IMR-90 (cell line): Measurements from ENCODE around the gene NBPF12.
"Not testable (repeated sequence)": the region's sequence is repeated elsewhere in the genome, so short reads cannot be mapped to it uniquely, and the experiment has no call there.

Experiments
- CEBPB ChIP-seq: IDR thresholded peaks from 2 replicates; pipeline ENCODE4 v1.6.1; 2012; ENCODE audit warnings: low read depth, low read length, improper control_type of control experiment
- MAFK ChIP-seq: IDR thresholded peaks from 2 replicates; pipeline ENCODE4 v1.6.1; 2012; ENCODE audit warnings: low read depth, low read length, improper control_type of control experiment
- MAZ ChIP-seq: IDR thresholded peaks from 2 replicates; pipeline ENCODE4 v1.6.1; 2012; ENCODE audit warnings: low read depth, mild to moderate bottlenecking, low read length, improper control_type of control experiment, moderate library complexity, borderline replicate concordance
- MXI1 ChIP-seq: IDR thresholded peaks from 2 replicates; pipeline ENCODE4 v1.6.1; 2012; ENCODE audit warnings: low read depth, mild to moderate bottlenecking, low read length, moderate library complexity, borderline replicate concordance
- NFE2L2 ChIP-seq: fragments of 150-350 bp; IDR thresholded peaks from 2 replicates; pipeline ENCODE4 v1.6.1; 2016; ENCODE audit warnings: low read depth, mild to moderate bottlenecking, low read length
- POLR2A ChIP-seq: IDR thresholded peaks from 2 replicates; pipeline ENCODE4 v1.6.1; 2012; ENCODE audit warnings: mild to moderate bottlenecking, low read depth, low read length
- RAD21 ChIP-seq: IDR thresholded peaks from 2 replicates; pipeline ENCODE4 v1.6.1; 2012; ENCODE audit warnings: low read length, improper control_type of control experiment
- RCOR1 ChIP-seq: IDR thresholded peaks from 2 replicates; pipeline ENCODE4 v1.6.1; 2012; ENCODE audit warnings: mild to moderate bottlenecking, low read length, improper control_type of control experiment; ENCODE audit not compliant: insufficient replicate concordance
- RFX5 ChIP-seq: IDR thresholded peaks from 2 replicates; pipeline ENCODE4 v1.8.0; 2012; ENCODE audit warnings: low read depth, mild to moderate bottlenecking, low read length, moderate library complexity
- SMC3 ChIP-seq: fragments of 150-350 bp; IDR thresholded peaks from 2 replicates; pipeline ENCODE4 v1.6.1; 2016; ENCODE audit warnings: low read depth, mild to moderate bottlenecking, antibody characterized with exemption, low read length, moderate library complexity
- TF ChIP-seq, protein P1 (sequence below): conservative IDR thresholded peaks from 2 replicates; pipeline ENCODE4 v1.5.1; 2012; ENCODE audit warnings: mild to moderate bottlenecking, low read depth, low read length, improper control_type of control experiment
- TF ChIP-seq, protein P2 (sequence below): fragments of 150-350 bp; IDR thresholded peaks from 2 replicates; pipeline ENCODE4 v1.6.1; 2017; ENCODE audit warnings: mild to moderate bottlenecking, antibody characterized with exemption, low read length, low read depth
- TF ChIP-seq, protein P3 (sequence below): fragments of 150-350 bp; IDR thresholded peaks from 2 replicates; pipeline ENCODE4 v1.6.1; 2016; ENCODE audit warnings: low read depth, mild to moderate bottlenecking, low read length, moderate library complexity, borderline replicate concordance

DNA sequence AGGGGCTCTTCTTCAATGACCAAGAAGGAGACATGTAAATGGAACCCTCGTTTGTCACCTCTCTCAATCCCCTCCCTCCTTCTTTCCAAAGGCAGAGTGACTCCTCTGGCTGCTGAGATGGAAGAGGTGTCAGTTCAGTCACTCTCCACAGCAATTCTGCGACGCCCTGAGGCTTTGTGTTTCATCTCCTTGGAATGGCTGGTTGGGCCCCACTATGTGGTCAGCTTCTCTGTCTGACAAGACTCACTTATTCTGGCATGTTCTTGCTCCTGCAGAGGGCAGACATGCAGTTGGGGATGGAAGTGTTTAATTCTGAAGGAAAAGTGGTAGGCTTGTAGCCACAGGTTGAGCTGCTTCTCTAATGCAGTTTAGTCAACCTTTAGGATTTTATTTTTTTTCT is 25.1 kb upstream of the NBPF12 start:
- TF ChIP-seq RAD21, MAFK, MXI1, RCOR1, POLR2A, MAZ, CEBPB, SMC3, NFE2L2, RFX5: not testable (repeated sequence)
- TF ChIP-seq, protein P1, sequence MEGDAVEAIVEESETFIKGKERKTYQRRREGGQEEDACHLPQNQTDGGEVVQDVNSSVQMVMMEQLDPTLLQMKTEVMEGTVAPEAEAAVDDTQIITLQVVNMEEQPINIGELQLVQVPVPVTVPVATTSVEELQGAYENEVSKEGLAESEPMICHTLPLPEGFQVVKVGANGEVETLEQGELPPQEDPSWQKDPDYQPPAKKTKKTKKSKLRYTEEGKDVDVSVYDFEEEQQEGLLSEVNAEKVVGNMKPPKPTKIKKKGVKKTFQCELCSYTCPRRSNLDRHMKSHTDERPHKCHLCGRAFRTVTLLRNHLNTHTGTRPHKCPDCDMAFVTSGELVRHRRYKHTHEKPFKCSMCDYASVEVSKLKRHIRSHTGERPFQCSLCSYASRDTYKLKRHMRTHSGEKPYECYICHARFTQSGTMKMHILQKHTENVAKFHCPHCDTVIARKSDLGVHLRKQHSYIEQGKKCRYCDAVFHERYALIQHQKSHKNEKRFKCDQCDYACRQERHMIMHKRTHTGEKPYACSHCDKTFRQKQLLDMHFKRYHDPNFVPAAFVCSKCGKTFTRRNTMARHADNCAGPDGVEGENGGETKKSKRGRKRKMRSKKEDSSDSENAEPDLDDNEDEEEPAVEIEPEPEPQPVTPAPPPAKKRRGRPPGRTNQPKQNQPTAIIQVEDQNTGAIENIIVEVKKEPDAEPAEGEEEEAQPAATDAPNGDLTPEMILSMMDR: not testable (repeated sequence)
- TF ChIP-seq, protein P2, sequence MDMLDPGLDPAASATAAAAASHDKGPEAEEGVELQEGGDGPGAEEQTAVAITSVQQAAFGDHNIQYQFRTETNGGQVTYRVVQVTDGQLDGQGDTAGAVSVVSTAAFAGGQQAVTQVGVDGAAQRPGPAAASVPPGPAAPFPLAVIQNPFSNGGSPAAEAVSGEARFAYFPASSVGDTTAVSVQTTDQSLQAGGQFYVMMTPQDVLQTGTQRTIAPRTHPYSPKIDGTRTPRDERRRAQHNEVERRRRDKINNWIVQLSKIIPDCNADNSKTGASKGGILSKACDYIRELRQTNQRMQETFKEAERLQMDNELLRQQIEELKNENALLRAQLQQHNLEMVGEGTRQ: not testable (repeated sequence)
- TF ChIP-seq, protein P3, sequence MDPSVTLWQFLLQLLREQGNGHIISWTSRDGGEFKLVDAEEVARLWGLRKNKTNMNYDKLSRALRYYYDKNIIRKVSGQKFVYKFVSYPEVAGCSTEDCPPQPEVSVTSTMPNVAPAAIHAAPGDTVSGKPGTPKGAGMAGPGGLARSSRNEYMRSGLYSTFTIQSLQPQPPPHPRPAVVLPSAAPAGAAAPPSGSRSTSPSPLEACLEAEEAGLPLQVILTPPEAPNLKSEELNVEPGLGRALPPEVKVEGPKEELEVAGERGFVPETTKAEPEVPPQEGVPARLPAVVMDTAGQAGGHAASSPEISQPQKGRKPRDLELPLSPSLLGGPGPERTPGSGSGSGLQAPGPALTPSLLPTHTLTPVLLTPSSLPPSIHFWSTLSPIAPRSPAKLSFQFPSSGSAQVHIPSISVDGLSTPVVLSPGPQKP: not testable (repeated sequence)
